ENCODE measurements around the gene GCC2.
"Not testable (repeated sequence)": the region's sequence is repeated elsewhere in the genome, so short reads cannot be mapped to it uniquely, and the experiment has no call there.

GCC2 gene

GRCh38 chr2:108490506-108491122, 41.6 kb downstream of the GCC2 start:
- no peak for DNase-seq (ENCODE audit: low read depth)
- no peak for TF ChIP-seq POLR2A (IDR thresholded peaks at IDR 0.05; ENCODE audit: extremely low read depth, insufficient read length)
- TF ChIP-seq, protein P1, sequence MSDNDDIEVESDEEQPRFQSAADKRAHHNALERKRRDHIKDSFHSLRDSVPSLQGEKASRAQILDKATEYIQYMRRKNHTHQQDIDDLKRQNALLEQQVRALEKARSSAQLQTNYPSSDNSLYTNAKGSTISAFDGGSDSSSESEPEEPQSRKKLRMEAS (IDR thresholded peaks at IDR 0.05; ENCODE audit: low read depth, low read length): no peak
- TF ChIP-seq MYC (IDR thresholded peaks at IDR 0.05; ENCODE audit: low read depth, low read length): no peak
- no peak for TF ChIP-seq CTCF (IDR thresholded peaks at IDR 0.05; ENCODE audit: low read depth, low read length)
- no peak overlapping the region for H3K4me3 ChIP-seq (ENCODE audit: low read depth, low read length)

GRCh38 chr2:108491848-108492247, 42.8 kb downstream of the GCC2 start:
- TF ChIP-seq MYC (IDR thresholded peaks at IDR 0.05; ENCODE audit: low read depth, low read length): no peak
- TF ChIP-seq CTCF (IDR thresholded peaks at IDR 0.05; ENCODE audit: low read depth, low read length): no peak
- TF ChIP-seq, protein P1 (IDR thresholded peaks at IDR 0.05; ENCODE audit: low read depth, low read length): no peak
- TF ChIP-seq POLR2A (IDR thresholded peaks at IDR 0.05; ENCODE audit: extremely low read depth, insufficient read length): no peak
- no peak for DNase-seq (ENCODE audit: low read depth)
- no peak overlapping the region for H3K4me3 ChIP-seq (ENCODE audit: low read depth, low read length)

DNA sequence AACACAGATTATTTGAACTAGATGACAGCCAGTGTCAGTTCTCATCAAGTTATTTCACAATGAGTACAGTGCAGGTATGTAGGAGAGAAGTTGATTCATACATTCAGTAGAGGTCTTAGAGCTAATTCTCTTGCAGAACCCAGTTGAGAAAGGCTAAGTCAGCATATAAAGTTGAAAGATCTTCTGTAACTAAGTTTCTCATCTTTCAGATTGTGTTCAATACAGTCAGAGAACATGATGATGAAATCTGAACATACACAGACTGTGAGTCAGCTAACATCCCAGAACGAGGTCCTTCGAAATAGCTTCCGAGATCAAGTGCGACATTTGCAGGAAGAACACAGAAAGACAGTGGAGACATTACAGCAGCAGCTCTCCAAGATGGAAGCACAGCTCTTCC, 43.4 kb downstream of the GCC2 start:
- H3K4me3 ChIP-seq (ENCODE audit: low read depth, low read length): no peak overlapping the region
- DNase-seq (ENCODE audit: low read depth): no peak
- TF ChIP-seq, protein P1 (IDR thresholded peaks at IDR 0.05; ENCODE audit: low read depth, low read length): no peak
- TF ChIP-seq MYC (IDR thresholded peaks at IDR 0.05; ENCODE audit: low read depth, low read length) (no peak), POLR2A (IDR thresholded peaks at IDR 0.05; ENCODE audit: extremely low read depth, insufficient read length) (no peak), CTCF (IDR thresholded peaks at IDR 0.05; ENCODE audit: low read depth, low read length) (no peak)

GRCh38 chr2:108496167-108496566, 47.2 kb downstream of the GCC2 start:
- H3K4me3 ChIP-seq (ENCODE audit: low read depth, low read length); DNase-seq (ENCODE audit: low read depth): not testable (repeated sequence)

DNA sequence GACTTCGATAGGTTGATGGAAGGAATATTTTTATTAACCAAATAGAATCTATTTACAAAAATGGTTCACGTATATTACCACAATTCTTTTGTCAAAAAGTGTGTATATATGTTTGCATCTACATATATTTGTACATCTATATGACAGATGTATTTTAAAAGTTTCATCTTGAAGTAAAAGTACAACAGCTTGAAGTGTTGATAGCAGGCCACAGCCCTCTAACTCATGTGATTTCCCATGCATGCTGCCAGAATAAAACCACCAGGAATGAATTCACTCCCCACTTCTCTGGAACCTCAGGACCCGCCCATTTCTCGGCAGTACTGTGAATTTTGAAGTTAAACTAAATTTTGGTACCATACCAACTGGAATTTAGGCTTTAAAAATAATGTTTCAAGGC, 58.6 kb downstream of the GCC2 start:
- DNase-seq (ENCODE audit: low read depth): not testable (repeated sequence)

DNA sequence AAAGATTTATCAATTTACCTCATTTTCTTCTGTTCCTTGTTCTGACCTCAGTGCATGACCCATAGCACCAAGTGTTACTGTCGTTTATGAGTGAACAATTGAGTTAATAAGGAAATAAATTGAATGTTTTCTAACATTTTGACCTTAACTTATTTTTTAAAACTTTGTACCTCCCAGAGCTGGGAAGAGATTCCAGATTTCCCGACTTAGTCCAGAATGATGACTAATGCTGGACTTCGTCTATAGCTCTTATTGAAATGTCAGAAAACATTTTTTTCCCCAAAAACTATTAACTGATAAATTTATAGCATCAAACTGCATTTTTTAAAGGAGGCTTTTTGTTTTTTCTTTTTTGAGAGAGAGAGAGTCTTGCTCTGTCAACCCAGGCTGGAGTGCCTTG, 63.4 kb downstream of the GCC2 start:
- not testable (repeated sequence) for H3K4me3 ChIP-seq (ENCODE audit: low read depth, low read length); DNase-seq (ENCODE audit: low read depth)

More for the DNA sequence above, 58.6 kb downstream of the GCC2 start:
- not testable (repeated sequence) for H3K4me3 ChIP-seq (ENCODE audit: low read depth, low read length)

DNA sequence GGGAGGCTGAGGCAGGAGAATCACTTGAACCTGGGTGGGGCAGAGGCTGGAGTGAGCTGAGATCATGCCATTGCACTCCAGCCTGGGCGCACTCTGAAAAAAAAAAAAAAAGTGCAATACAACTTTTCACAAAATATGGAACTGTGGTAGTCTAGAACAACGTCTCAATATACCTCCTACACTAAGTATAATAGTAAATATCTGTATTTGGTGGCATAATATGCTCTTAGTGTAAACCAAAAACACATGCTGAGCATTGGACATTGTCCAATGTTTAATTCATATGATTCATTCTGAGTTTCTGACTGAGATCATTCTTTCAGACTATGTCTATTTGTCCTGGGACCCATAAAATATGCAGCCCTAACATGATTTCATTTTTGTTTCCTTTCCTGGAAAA, 65.5 kb downstream of the GCC2 start:
- not testable (repeated sequence) for H3K4me3 ChIP-seq (ENCODE audit: low read depth, low read length); DNase-seq (ENCODE audit: low read depth)

DNA sequence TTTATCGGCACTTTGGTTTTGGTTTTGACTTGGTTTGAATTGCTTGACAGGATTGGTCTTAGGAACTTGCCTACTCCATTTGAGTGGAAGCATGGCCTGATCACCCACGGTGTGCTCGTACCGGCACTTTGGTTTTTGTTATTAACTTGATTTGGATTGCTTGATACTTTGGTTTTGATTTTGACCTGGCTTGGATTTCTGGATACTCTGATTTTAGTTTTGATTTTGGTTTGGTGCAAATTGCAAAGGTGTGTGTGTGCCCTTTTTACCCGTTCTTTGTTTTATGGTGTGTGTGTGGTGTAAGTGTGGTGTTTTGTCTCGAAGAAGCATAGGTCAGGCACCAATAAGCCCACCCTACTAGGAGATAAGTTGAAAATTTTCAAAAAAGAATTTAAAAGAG, 75.7 kb downstream of the GCC2 start:
- not testable (repeated sequence) for DNase-seq (ENCODE audit: low read depth); H3K4me3 ChIP-seq (ENCODE audit: low read depth, low read length)

GRCh38 chr2:108525258-108525657, 76.3 kb downstream of the GCC2 start:
- not testable (repeated sequence) for DNase-seq (ENCODE audit: low read depth); H3K4me3 ChIP-seq (ENCODE audit: low read depth, low read length)
